C4-2B (cell line): ENCODE data around the gene NNT.

Source experiments
- CTCF ChIP-seq: fragments of 450-650 bp; conservative IDR thresholded peaks from 2 replicates; pipeline ENCODE4 v1.5.1; 2017; ENCODE audit warnings: mild to moderate bottlenecking
- ZFX ChIP-seq: fragments of 450-650 bp; IDR thresholded peaks from 2 replicates; pipeline ENCODE4 v1.6.1; 2017

GRCh38 chr5:43631182-43631910 is 28.4 kb downstream of the NNT start:
- TF ChIP-seq CTCF (peak; percentile 86), ZFX (no peak)
